OCI-LY1 (cell line): ENCODE data around the gene ERP44.

Source experiments
- EZH2 ChIP-seq: fragments of 200-600 bp; sonication (generic), shearing (Covaris generic); IDR thresholded peaks from 2 replicates; pipeline ENCODE4 v1.8.0; 2017; ENCODE audit warnings: borderline replicate concordance, mixed run types, mild to moderate bottlenecking, antibody characterized with exemption, low read length, moderate library complexity, mixed read lengths
- TF ChIP-seq, protein P1 (sequence below): fragments of 200-600 bp; sonication (generic), shearing (Covaris generic); IDR thresholded peaks from 2 replicates; pipeline ENCODE4 v1.5.1; 2017; ENCODE audit warnings: mild to moderate bottlenecking, antibody characterized with exemption, low read length, moderate library complexity, mixed read lengths

DNA sequence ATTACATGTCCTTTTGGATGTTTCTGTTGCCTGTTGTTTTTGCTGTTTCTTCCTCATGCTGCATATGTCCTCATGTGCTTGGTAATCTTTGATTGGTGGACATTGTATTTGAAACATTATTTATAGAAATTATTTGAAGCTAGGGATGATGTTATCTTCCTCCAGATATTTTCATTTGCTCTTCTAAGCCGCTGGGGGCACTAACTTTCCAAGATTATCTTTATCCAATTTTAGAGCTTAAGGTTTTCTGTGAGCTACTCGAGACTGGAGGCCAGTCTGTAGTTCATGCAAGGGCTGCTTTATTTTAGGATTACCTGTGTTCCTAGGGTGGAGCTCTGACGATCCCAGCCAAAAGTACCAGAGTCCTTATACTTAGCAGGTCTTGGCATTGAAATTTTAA, 151.4 kb downstream of the ERP44 start:
- TF ChIP-seq, protein P1, sequence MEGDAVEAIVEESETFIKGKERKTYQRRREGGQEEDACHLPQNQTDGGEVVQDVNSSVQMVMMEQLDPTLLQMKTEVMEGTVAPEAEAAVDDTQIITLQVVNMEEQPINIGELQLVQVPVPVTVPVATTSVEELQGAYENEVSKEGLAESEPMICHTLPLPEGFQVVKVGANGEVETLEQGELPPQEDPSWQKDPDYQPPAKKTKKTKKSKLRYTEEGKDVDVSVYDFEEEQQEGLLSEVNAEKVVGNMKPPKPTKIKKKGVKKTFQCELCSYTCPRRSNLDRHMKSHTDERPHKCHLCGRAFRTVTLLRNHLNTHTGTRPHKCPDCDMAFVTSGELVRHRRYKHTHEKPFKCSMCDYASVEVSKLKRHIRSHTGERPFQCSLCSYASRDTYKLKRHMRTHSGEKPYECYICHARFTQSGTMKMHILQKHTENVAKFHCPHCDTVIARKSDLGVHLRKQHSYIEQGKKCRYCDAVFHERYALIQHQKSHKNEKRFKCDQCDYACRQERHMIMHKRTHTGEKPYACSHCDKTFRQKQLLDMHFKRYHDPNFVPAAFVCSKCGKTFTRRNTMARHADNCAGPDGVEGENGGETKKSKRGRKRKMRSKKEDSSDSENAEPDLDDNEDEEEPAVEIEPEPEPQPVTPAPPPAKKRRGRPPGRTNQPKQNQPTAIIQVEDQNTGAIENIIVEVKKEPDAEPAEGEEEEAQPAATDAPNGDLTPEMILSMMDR, result peak; percentile 29; the same call in 1 of the 2 replicates
- no peak for TF ChIP-seq EZH2
